Breast epithelium (tissue), 4 donors: ENCODE measurements around the gene NR4A2. TPM values are rescaled to one million over a fixed set of nuclear protein-coding genes. Genes with fewer than 3 reads are reported as not detected.
A peak's percentile ranks its signal among the peaks of the same experiment; 100 is the strongest.

ENCODE experiments used
- DNase-seq, 2 donors: peaks; one replicate each; pipeline ENCODE4 v3.0.0-alpha.2; 2019; ENCODE audit warnings: low spot score in 2 of 2
- H3K27ac ChIP-seq, 2 donors: fragments of 200-600 bp; sonication (generic) in 1 of 2; one replicate each; pipeline ENCODE4 v1.5.1; 2016 to 2019; ENCODE audit warnings: mild to moderate bottlenecking in 1 of 2
- H3K27me3 ChIP-seq, 2 donors: fragments of 200-600 bp; sonication (generic) in 1 of 2; one replicate each; pipeline versions ENCODE4 v1.5.1 to v1.6.0; 2017 to 2019; ENCODE audit warnings: control low read depth in 1 of 2, mild to moderate bottlenecking in 1 of 2
- H3K36me3 ChIP-seq: fragments of 200-600 bp; one replicate; pipeline ENCODE4 v1.5.1; 2019
- H3K4me1 ChIP-seq, 2 donors: fragments of 200-600 bp; sonication (generic); one replicate each; pipeline ENCODE4 v1.5.1; 2016 to 2019; ENCODE audit warnings: control low read depth in 1 of 2
- H3K4me3 ChIP-seq, 3 donors: fragments of 200-600 bp; sonication (generic); 1 replicate in 2 of 3; 2 replicates in 1 of 3; pipeline ENCODE4 v1.5.1; 2016 to 2019; ENCODE audit warnings: mild to moderate bottlenecking in 3 of 3, moderate library complexity in 2 of 3
- H3K9me3 ChIP-seq, 2 donors: fragments of 200-600 bp; sonication (generic) in 1 of 2; one replicate each; pipeline ENCODE4 v1.5.1; 2016 to 2019; ENCODE audit warnings: control low read depth in 1 of 2
- CTCF ChIP-seq, 3 donors: fragments of 450-650 bp; IDR thresholded peaks; one replicate each; pipeline ENCODE4 v1.5.1; 2016 to 2017; ENCODE audit warnings: antibody characterized with exemption in 3 of 3, mild to moderate bottlenecking in 3 of 3, moderate library complexity in 3 of 3
- POLR2A ChIP-seq: fragments of 450-650 bp; IDR thresholded peaks from one replicate; pipeline ENCODE4 v1.6.1; 2016; ENCODE audit warnings: antibody characterized with exemption, mild to moderate bottlenecking, moderate library complexity
- POLR2AphosphoS5 ChIP-seq, 3 donors: sonication (generic); formaldehyde crosslinking; IDR thresholded peaks; one replicate each; pipeline ENCODE4 v1.6.1; 2017; ENCODE audit warnings: antibody characterized with exemption in 3 of 3
- intact Hi-C: fragments of 100-400 bp; cut with DNase I; formaldehyde crosslinking; loops from one replicate; pipeline ENCODE4 v1.15.1; 2023; ENCODE audit warnings: low total_unique reads
- total RNA-seq, 3 donors: library from RNA; depleted of rRNA; stranded (reverse); fragments of >200 nt; gene quantifications; one replicate each; pipeline ENCODE4 v1.1.0, GENCODE V29; 2016

NR4A2 gene
- total RNA-seq = 10 to 100 TPM in 1 of 3 donors, 1 to 10 TPM in 2; 3.8 to 29.4 (median 7.9) TPM

GRCh38 chr2:156332534-156333273, at the start of gene NR4A2:
NR4A2 (minus strand) TSS chr2:156332721; CDS start chr2:156330186, 2,535 bp downstream.
- peak; percentile 88 to 92 for DNase-seq
- Histone ChIP-seq H3K9me3 (no peaks in the 10 kb centered on the region), H3K36me3 (no peaks in the 10 kb centered on the region), H3K4me1 (no peaks in the 10 kb centered on the region), H3K27me3 (no peaks in the 10 kb centered on the region), H3K27ac (peak within 1 kb of the TSS; percentile 98 to 99), H3K4me3 (peak within 1 kb of the TSS; percentile 81 to 88 (median 84))
- intact Hi-C loops = loop anchor here (5.0 kb wide), 1 partner anchor 70 kb away; no protein-coding TSS in a partner anchor
- TF ChIP-seq POLR2AphosphoS5 (IDR thresholded peaks at IDR 0.05) (peak in 2 of 3 donors; percentile 63 to 90), POLR2A (peak; percentile 75), CTCF (IDR thresholded peaks at IDR 0.05) (no peak)

- H3K9me3 ChIP-seq = no peaks in the 10 kb centered on the region
- no peak overlapping the region for H3K4me3 ChIP-seq
- no peak overlapping the region for H3K27ac ChIP-seq
- no peaks in the 10 kb centered on the region for H3K4me1 ChIP-seq
- H3K36me3 ChIP-seq = no peaks in the 10 kb centered on the region
- no peak for DNase-seq
- no peak for TF ChIP-seq POLR2AphosphoS5 (IDR thresholded peaks at IDR 0.05)
- no peak for TF ChIP-seq CTCF (IDR thresholded peaks at IDR 0.05)
- no peak for TF ChIP-seq POLR2A
- H3K27me3 ChIP-seq = no peaks in the 10 kb centered on the region
- intact Hi-C loops = no loop called here
These were observed 47.7 kb upstream of the NR4A2 start for GRCh38 chr2:156380117-156380645.

- no peaks in the 10 kb centered on the region for H3K36me3 ChIP-seq
- no peaks in the 10 kb centered on the region for H3K9me3 ChIP-seq
- DNase-seq = no peak
- TF ChIP-seq POLR2AphosphoS5 (IDR thresholded peaks at IDR 0.05) (no peak), POLR2A (no peak), CTCF (IDR thresholded peaks at IDR 0.05) (no peak)
- H3K27ac ChIP-seq = no peak overlapping the region
- no peak overlapping the region for H3K4me3 ChIP-seq
- no peaks in the 10 kb centered on the region for H3K4me1 ChIP-seq
- H3K27me3 ChIP-seq = no peaks in the 10 kb centered on the region
- intact Hi-C loops = no loop called here
These were observed 47.2 kb upstream of the NR4A2 start for GRCh38 chr2:156379714-156380113.

GRCh38 chr2:156379071-156379470, 46.5 kb upstream of the NR4A2 start:
- intact Hi-C loops = no loop called here
- H3K9me3 ChIP-seq = no peaks in the 10 kb centered on the region
- H3K4me3 ChIP-seq = no peak overlapping the region
- H3K27ac ChIP-seq = no peak overlapping the region
- no peaks in the 10 kb centered on the region for H3K4me1 ChIP-seq
- TF ChIP-seq CTCF (IDR thresholded peaks at IDR 0.05) = no peak
- TF ChIP-seq POLR2A = no peak
- no peak for TF ChIP-seq POLR2AphosphoS5 (IDR thresholded peaks at IDR 0.05)
- no peaks in the 10 kb centered on the region for H3K36me3 ChIP-seq
- no peak for DNase-seq
- H3K27me3 ChIP-seq = no peaks in the 10 kb centered on the region

- TF ChIP-seq POLR2AphosphoS5 (IDR thresholded peaks at IDR 0.05) (no peak), POLR2A (no peak), CTCF (IDR thresholded peaks at IDR 0.05) (no peak)
- H3K4me3 ChIP-seq = no peak overlapping the region
- H3K27me3 ChIP-seq = no peaks in the 10 kb centered on the region
- intact Hi-C loops = no loop called here
- no peaks in the 10 kb centered on the region for H3K4me1 ChIP-seq
- no peaks in the 10 kb centered on the region for H3K36me3 ChIP-seq
- H3K9me3 ChIP-seq = no peaks in the 10 kb centered on the region
- H3K27ac ChIP-seq = no peak overlapping the region
- no peak for DNase-seq
These were observed 34.2 kb upstream of the NR4A2 start for GRCh38 chr2:156366753-156367152.
